HL-60 (cell line): ENCODE data around the gene CELA3A.

ENCODE experiments used
- DNase-seq, 2 experiments: peaks; one replicate each; pipeline ENCODE4 v3.0.0-alpha.2; 2010 to 2020; ENCODE audit warnings: low read depth in 1 of 2, low spot score in 1 of 2
- H3K27ac ChIP-seq: fragments of 250-450 bp; sonication (Bioruptor Pico); replicated peaks from 2 replicates; pipeline ENCODE4 v1.5.1; 2020; ENCODE audit warnings: mild to moderate bottlenecking, moderate library complexity
- H3K27me3 ChIP-seq: fragments of 250-450 bp; sonication (Bioruptor Pico); 2 replicates; pipeline ENCODE4 v1.5.1; 2021; ENCODE audit warnings: mild to moderate bottlenecking, moderate library complexity; ENCODE audit not compliant: insufficient read depth, poor library complexity, severe bottlenecking
- H3K4me3 ChIP-seq: replicated peaks from 2 replicates; pipeline ENCODE4 v1.5.1; 2011; ENCODE audit warnings: mild to moderate bottlenecking, control low read depth, low read length; ENCODE audit not compliant: insufficient read depth
- GABPA ChIP-seq: IDR thresholded peaks from 2 replicates; pipeline ENCODE4 v1.6.1; 2012; ENCODE audit warnings: low read depth
- POLR2AphosphoS5 ChIP-seq: IDR thresholded peaks from 2 replicates; pipeline ENCODE4 v1.6.1; 2012; ENCODE audit warnings: low read depth
- SPI1 ChIP-seq: IDR thresholded peaks from 2 replicates; pipeline ENCODE4 v1.6.1; 2012; ENCODE audit warnings: low read depth, mild to moderate bottlenecking, borderline replicate concordance
- TF ChIP-seq, protein P1 (sequence below): IDR thresholded peaks from one replicate; pipeline ENCODE4 v1.5.1; 2011; ENCODE audit warnings: low read length, control low read depth, inconsistent platforms; ENCODE audit not compliant: insufficient read depth
- TF ChIP-seq, protein P2 (sequence below): IDR thresholded peaks from 2 replicates; pipeline ENCODE4 v1.6.1; 2012; ENCODE audit warnings: low read depth; ENCODE audit not compliant: insufficient replicate concordance

The CELA3A gene

DNA sequence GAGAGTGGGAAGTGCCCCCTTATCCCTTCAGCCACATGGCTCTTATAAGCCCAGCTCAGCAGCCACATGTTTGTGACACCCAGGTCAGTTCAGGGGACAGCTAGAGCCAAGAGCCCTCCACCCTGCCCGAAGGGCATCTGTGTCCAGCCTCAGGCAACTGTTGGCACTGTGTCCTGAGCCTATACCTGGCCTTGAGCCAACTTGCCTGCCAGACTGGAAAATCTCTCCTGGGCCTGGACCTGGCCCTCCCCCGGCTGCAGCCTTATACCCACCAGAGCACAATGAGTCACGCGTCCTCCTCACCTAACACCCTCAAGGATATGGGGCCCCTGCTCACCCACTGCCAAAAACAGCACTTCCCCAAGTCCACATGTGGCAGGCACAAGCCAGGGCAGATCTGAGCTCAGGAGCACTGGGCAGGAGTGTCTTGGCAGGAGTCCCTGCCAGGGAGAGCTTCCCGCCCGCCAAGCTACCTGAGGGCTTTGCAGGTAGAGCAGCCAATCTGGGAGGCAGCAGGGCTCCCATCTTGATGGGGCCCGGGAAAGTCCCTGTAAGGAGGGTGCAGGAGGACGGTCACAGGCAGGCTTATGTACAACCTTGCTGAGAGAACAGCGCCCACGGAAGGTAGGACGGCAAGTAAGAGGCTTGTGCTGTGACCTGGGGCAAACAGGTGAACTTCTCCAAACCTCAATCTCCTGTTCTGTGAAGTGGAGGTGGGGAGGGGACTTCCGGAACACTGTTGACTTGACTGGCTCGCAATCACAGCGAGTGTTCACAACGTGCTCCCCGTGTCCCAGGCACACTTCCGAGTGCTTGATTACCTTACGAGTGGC is 44.5 kb upstream of the CELA3A start:
- Histone ChIP-seq H3K27me3 (no peaks in the 10 kb centered on the region), H3K27ac (no peak overlapping the region), H3K4me3 (no peak overlapping the region)
- DNase-seq, result no peak
- no peak for TF ChIP-seq GABPA
- no peak for TF ChIP-seq POLR2AphosphoS5
- TF ChIP-seq, protein P1, sequence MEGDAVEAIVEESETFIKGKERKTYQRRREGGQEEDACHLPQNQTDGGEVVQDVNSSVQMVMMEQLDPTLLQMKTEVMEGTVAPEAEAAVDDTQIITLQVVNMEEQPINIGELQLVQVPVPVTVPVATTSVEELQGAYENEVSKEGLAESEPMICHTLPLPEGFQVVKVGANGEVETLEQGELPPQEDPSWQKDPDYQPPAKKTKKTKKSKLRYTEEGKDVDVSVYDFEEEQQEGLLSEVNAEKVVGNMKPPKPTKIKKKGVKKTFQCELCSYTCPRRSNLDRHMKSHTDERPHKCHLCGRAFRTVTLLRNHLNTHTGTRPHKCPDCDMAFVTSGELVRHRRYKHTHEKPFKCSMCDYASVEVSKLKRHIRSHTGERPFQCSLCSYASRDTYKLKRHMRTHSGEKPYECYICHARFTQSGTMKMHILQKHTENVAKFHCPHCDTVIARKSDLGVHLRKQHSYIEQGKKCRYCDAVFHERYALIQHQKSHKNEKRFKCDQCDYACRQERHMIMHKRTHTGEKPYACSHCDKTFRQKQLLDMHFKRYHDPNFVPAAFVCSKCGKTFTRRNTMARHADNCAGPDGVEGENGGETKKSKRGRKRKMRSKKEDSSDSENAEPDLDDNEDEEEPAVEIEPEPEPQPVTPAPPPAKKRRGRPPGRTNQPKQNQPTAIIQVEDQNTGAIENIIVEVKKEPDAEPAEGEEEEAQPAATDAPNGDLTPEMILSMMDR, result no peak

DNA sequence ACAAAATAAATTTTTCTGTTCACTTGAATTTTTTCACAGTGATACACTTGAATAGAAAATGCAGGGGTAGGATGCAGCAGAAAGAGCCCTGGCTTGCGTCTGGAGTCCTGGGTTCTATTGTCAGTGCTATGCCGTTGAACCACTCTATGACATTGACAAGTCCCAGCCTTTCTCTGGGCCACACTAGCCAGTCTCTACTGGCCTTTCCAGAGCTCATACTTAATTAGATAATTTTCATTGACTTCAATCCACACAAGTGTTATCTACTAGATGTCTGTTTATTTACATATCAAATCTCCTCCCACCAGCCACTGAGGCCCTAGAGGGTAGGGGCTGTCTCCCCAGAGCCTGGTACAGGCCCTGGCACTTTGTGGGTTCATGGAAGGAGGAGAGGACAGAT is 40.1 kb upstream of the CELA3A start:
- Histone ChIP-seq H3K27me3 (no peaks in the 10 kb centered on the region), H3K27ac (no peak overlapping the region), H3K4me3 (no peak overlapping the region)
- no peak for TF ChIP-seq POLR2AphosphoS5
- TF ChIP-seq, protein P1, result no peak
- TF ChIP-seq, protein P2, sequence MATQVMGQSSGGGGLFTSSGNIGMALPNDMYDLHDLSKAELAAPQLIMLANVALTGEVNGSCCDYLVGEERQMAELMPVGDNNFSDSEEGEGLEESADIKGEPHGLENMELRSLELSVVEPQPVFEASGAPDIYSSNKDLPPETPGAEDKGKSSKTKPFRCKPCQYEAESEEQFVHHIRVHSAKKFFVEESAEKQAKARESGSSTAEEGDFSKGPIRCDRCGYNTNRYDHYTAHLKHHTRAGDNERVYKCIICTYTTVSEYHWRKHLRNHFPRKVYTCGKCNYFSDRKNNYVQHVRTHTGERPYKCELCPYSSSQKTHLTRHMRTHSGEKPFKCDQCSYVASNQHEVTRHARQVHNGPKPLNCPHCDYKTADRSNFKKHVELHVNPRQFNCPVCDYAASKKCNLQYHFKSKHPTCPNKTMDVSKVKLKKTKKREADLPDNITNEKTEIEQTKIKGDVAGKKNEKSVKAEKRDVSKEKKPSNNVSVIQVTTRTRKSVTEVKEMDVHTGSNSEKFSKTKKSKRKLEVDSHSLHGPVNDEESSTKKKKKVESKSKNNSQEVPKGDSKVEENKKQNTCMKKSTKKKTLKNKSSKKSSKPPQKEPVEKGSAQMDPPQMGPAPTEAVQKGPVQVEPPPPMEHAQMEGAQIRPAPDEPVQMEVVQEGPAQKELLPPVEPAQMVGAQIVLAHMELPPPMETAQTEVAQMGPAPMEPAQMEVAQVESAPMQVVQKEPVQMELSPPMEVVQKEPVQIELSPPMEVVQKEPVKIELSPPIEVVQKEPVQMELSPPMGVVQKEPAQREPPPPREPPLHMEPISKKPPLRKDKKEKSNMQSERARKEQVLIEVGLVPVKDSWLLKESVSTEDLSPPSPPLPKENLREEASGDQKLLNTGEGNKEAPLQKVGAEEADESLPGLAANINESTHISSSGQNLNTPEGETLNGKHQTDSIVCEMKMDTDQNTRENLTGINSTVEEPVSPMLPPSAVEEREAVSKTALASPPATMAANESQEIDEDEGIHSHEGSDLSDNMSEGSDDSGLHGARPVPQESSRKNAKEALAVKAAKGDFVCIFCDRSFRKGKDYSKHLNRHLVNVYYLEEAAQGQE, result no peak
- TF ChIP-seq SPI1, result no peak
- TF ChIP-seq GABPA, result no peak
- no peak for DNase-seq

DNA sequence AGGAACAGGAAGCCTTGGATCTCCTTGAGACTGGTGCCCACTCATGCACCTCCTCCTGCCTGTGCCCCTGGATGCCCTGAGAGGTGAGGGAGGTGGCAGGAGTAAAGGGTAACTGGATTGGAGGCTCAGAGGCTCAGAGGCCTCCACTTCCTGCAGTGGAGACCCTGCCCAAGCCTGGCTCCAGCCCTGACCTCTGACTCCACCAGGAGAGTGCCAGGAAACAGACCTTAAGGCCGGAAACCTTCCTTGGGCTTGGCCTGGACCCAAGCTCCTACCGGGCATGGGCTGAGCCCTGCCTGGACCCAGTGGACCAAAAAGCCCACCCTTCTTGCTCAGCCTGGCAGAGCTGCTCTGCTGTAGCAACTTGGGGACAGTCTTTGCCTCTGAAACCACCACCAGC is 39.7 kb upstream of the CELA3A start:
- TF ChIP-seq GABPA (no peak), SPI1 (no peak), POLR2AphosphoS5 (no peak)
- TF ChIP-seq, protein P1, result no peak
- TF ChIP-seq, protein P2, result no peak
- DNase-seq, result no peak
- H3K27ac ChIP-seq, result no peak overlapping the region
- no peaks in the 10 kb centered on the region for H3K27me3 ChIP-seq
- no peak overlapping the region for H3K4me3 ChIP-seq
